Ishikawa (cell line): ENCODE data around the gene GABRB3.

ENCODE experiments used
- CEBPB ChIP-seq: IDR thresholded peaks from 2 replicates; pipeline ENCODE4 v1.6.1; 2012
- CREB1 ChIP-seq: IDR thresholded peaks from 2 replicates; pipeline ENCODE4 v1.6.1; 2012; ENCODE audit warnings: low read depth
- EGR1 ChIP-seq: IDR thresholded peaks from 2 replicates; pipeline ENCODE4 v1.6.1; 2012
- EP300 ChIP-seq: IDR thresholded peaks from 2 replicates; pipeline ENCODE4 v1.6.1; 2012; ENCODE audit warnings: borderline replicate concordance
- FOXM1 ChIP-seq: IDR thresholded peaks from 2 replicates; pipeline ENCODE4 v1.6.1; 2012; ENCODE audit warnings: low read depth, borderline replicate concordance
- MAX ChIP-seq: IDR thresholded peaks from 2 replicates; pipeline ENCODE4 v1.6.1; 2012
- NFIC ChIP-seq: IDR thresholded peaks from 2 replicates; pipeline ENCODE4 v1.6.1; 2012
- RAD21 ChIP-seq: IDR thresholded peaks from 2 replicates; pipeline ENCODE4 v1.6.1; 2012; ENCODE audit warnings: low read depth
- TAF1 ChIP-seq: IDR thresholded peaks from 2 replicates; pipeline ENCODE4 v1.6.1; 2012; ENCODE audit warnings: low read depth, mild to moderate bottlenecking
- TCF12 ChIP-seq: IDR thresholded peaks from 2 replicates; pipeline ENCODE4 v1.6.1; 2012; ENCODE audit warnings: low read depth
- TEAD4 ChIP-seq: IDR thresholded peaks from 2 replicates; pipeline ENCODE4 v1.6.1; 2012
- YY1 ChIP-seq: IDR thresholded peaks from 2 replicates; pipeline ENCODE4 v1.6.1; 2012; ENCODE audit warnings: low read depth
- ZBTB7A ChIP-seq: IDR thresholded peaks from 2 replicates; pipeline ENCODE4 v1.6.1; 2012; ENCODE audit warnings: low read depth
- TF ChIP-seq, protein P1 (sequence below): IDR thresholded peaks from 2 replicates; pipeline ENCODE4 v1.6.1; 2012
- TF ChIP-seq, protein P2 (sequence below): IDR thresholded peaks from 2 replicates; pipeline ENCODE4 v1.6.1; 2012; ENCODE audit warnings: low read depth, mild to moderate bottlenecking

The GABRB3 gene

GRCh38 chr15:26702381-26702780, 70.5 kb downstream of the GABRB3 start:
- TF ChIP-seq, protein P1, sequence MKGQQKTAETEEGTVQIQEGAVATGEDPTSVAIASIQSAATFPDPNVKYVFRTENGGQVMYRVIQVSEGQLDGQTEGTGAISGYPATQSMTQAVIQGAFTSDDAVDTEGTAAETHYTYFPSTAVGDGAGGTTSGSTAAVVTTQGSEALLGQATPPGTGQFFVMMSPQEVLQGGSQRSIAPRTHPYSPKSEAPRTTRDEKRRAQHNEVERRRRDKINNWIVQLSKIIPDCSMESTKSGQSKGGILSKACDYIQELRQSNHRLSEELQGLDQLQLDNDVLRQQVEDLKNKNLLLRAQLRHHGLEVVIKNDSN: no peak
- TF ChIP-seq RAD21 (no peak), MAX (no peak), TCF12 (no peak), ZBTB7A (no peak), CREB1 (no peak)

GRCh38 chr15:26698555-26698954, 74.3 kb downstream of the GABRB3 start:
- TF ChIP-seq, protein P1: no peak
- no peak for TF ChIP-seq CEBPB
- TF ChIP-seq MAX: no peak
- no peak for TF ChIP-seq NFIC
- no peak for TF ChIP-seq ZBTB7A
- TF ChIP-seq RAD21: no peak
- TF ChIP-seq CREB1: no peak

DNA sequence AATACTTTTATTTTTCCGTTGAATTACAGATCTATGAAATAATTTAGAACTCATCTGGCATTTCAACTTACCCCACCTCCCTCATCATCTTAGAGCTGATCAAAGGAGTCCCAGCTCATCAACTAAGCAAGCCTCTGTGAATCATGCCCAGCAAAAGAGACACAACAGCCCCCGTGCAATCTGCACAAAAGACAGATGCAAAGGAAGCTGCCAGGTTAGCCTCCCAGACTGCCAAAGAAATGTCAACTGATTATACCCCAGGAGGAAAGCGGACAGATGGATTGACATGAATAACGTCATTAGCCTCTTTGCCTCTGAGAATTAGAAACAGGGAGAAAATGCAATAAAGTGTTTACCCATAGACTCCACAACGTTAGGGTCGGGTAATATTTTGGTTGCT, 75.0 kb downstream of the GABRB3 start:
- TF ChIP-seq TAF1 (no peak), EP300 (no peak), NFIC (no peak), YY1 (no peak), TCF12 (no peak), ZBTB7A (no peak), EGR1 (no peak), FOXM1 (no peak), MAX (no peak)
- TF ChIP-seq, protein P2, sequence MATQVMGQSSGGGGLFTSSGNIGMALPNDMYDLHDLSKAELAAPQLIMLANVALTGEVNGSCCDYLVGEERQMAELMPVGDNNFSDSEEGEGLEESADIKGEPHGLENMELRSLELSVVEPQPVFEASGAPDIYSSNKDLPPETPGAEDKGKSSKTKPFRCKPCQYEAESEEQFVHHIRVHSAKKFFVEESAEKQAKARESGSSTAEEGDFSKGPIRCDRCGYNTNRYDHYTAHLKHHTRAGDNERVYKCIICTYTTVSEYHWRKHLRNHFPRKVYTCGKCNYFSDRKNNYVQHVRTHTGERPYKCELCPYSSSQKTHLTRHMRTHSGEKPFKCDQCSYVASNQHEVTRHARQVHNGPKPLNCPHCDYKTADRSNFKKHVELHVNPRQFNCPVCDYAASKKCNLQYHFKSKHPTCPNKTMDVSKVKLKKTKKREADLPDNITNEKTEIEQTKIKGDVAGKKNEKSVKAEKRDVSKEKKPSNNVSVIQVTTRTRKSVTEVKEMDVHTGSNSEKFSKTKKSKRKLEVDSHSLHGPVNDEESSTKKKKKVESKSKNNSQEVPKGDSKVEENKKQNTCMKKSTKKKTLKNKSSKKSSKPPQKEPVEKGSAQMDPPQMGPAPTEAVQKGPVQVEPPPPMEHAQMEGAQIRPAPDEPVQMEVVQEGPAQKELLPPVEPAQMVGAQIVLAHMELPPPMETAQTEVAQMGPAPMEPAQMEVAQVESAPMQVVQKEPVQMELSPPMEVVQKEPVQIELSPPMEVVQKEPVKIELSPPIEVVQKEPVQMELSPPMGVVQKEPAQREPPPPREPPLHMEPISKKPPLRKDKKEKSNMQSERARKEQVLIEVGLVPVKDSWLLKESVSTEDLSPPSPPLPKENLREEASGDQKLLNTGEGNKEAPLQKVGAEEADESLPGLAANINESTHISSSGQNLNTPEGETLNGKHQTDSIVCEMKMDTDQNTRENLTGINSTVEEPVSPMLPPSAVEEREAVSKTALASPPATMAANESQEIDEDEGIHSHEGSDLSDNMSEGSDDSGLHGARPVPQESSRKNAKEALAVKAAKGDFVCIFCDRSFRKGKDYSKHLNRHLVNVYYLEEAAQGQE: no peak

DNA sequence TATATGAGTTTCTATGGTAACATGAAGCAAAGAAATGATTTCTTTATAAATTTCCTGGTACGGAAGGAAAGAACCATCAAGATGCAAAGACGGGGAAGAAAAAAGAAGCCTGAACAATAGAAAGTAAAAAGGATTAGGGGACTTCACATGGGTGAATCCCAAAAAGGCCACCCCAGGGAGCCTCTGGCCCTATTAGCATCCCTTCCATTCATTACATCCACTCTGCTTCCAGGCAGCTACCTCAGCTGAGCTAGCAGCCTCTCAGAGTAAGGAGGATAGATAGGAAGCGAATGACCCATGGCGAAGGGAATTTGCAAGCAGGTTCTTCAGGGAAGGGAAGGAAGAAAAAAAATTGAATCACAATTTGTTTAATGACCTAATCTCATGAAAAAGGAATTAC, 81.6 kb downstream of the GABRB3 start:
- TF ChIP-seq MAX: no peak
- TF ChIP-seq, protein P2: no peak
- TF ChIP-seq CREB1: no peak
- TF ChIP-seq NFIC: no peak
- TF ChIP-seq TCF12: no peak
- TF ChIP-seq ZBTB7A: no peak

- TF ChIP-seq EGR1 (no peak), CEBPB (no peak), FOXM1 (no peak), ZBTB7A (no peak), RAD21 (no peak), TAF1 (no peak), EP300 (no peak), TEAD4 (no peak), MAX (no peak), YY1 (no peak), NFIC (no peak), TCF12 (no peak), CREB1 (no peak)
- TF ChIP-seq, protein P1: no peak
- TF ChIP-seq, protein P2: no peak
Observed at GRCh38 chr15:26690778-26691177, 82.1 kb downstream of the GABRB3 start.
